GM18526 (cell line): ENCODE results near the gene ABHD18.

Experiments
- POLR2A ChIP-seq: IDR thresholded peaks from 3 replicates; pipeline ENCODE4 v1.6.1; 2011; ENCODE audit not compliant: insufficient read length; ENCODE audit errors: extremely low read depth

Gene ABHD18

DNA sequence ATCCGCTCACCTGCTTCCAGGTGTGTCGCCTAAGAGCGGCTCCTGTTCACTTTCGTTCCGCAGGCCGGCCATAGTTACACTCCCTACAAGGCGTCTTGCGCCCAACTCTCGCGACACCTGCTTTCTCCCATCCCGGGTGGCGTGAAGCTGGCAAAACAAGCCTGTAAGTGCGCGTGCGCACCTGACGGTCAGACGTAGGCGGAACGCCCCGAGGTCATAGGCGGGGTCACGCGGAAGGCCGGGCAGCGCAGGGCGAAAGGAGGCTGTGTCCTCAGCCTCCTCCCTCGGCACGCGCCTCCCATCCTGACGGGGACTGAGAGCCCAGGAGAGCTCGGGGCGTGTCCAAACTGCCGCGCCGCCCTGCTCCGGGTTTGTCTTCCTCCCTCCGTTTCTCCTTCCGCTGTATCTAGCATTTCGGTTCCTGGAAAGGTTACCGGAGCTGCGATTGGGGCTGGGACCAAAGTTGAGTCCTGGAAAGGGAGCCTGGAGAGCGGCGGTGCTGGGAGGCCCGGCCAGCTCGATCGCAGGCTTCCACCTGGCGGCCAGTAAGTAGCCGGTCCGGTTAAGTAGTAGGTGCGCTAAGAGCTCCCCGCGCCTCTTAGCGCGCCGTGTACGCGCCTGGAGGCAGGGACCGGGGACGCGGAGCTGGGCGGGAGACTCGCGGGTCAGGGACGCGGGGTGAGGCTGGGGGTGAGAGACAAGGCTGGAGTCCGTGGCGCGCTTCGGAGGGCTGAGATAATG lies at the start of gene ABHD18, which contains the start of gene MFSD8:
Gene ABHD18, plus strand, starts transcription at position 345 of the 741 bp plus-strand sequence. CDS start 17,550 bp downstream, outside the sequence.
Gene MFSD8, minus strand, starts transcription at position 112 of the 741 bp plus-strand sequence. Its CDS starts 40 bp downstream, at position 72.
- TF ChIP-seq POLR2A = peak; percentile 80

DNA sequence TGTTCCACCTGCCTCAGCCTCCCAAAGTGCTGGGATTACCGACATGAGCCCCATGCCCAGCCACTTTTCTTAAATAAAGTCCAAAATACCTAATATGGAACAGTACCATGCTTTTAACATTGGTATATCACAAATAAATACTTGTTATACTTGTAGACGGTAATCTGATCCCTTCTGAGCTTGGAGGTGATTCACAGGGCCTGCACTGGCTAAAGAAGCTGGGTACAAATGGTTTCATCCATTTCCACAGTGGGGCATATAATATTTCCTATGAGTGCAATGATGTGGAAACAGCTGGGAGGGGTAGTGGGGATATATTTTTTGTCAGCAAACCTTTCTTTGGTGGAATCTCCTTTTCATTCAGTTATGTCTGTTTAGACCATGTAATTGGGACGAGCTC lies 48.7 kb upstream of the ABHD18 start:
- TF ChIP-seq POLR2A = no peak

DNA sequence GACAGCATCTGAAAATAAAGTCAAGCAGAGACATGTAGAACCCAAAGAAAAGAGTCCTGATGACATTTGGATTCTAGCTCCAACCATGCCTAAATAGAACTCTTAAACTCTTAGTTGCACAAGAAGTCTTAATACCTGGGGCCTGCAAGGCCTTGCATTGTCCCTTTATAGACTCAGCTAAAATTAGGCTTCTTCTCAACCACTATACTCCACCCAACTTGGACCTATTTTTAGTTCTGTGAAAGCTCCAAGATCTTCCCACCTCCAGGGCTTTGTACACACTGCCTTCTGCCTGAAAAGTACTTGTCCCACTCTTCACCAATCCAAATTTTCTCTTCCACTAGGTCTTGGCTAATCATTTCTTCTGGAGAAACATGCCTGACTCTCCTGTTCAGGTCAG lies 48.1 kb upstream of the ABHD18 start:
- no peak for TF ChIP-seq POLR2A

DNA sequence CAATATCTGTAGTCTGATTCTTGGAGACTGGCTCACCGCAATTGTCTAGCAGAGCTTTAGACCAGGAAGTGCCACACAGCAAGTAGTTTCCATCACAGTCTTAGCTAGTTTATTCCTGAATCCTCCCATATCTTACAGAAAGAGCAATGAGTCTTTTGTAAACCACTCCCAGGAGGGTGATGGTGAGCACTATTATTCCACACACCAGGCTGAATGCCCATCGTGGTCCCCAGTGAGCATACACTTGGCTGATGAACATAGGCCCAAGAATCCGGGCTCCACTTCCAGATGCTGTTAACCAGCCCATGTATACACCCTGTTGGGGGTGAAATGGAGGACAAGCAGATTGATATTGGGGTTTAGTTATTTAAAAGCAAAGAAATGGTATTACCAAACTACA lies 44.7 kb upstream of the ABHD18 start:
- no peak for TF ChIP-seq POLR2A

DNA sequence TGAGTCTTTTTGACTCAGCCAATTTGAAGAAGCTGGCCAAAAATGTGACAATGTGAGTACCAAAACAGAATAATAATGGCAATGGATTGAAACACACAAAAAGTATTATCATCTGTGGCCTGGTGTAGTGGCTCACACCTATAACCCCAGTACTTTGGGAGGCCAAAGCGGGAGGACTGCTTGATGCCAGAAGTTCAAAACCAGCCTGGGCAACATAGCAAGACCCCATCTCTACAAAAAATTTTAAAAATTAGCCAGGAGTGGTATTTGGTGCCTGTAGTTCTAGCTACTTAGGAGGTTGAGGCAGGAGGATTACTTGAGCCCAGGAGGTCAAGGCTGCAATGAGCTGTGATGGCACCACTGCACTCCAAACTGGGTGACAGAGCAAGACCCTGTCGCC lies 43.0 kb upstream of the ABHD18 start:
- no peak for TF ChIP-seq POLR2A

DNA sequence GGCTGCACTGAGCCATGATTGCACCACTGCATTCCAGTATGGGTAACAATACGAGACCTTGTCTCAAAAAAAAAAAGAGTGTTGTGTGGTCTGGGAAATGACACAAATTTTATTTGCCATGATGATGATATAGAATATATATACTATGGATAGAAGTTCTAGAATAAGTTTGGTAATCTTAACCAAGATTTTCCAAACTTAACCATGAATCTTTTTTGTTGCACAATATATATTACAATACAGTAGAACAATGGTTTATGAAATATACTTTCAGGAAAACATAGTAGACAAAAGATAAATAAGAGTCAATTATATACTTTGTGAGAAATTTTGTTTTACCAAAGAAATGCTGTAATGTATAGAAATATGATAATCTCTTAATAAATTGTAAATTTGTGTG lies 35.0 kb upstream of the ABHD18 start:
- no peak for TF ChIP-seq POLR2A

DNA sequence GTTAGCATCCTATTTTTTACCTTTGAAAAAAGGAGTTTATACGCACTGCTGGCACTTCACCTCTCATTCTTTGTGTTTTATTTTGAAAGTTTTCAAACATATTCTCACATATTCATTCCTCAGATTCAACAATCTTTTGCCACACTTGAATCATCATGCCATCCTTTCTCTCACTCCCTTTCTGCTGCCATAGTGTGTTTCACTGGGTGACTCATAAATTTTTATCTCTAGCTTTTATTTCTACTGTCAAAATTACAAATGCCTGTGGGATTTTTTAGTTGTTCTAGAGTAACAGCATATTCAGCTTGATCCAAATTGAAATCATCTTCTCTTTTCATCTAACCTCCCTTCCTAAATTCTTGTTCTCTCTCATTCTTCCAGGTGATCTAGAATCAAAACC lies 28.2 kb upstream of the ABHD18 start:
- TF ChIP-seq POLR2A = no peak

DNA sequence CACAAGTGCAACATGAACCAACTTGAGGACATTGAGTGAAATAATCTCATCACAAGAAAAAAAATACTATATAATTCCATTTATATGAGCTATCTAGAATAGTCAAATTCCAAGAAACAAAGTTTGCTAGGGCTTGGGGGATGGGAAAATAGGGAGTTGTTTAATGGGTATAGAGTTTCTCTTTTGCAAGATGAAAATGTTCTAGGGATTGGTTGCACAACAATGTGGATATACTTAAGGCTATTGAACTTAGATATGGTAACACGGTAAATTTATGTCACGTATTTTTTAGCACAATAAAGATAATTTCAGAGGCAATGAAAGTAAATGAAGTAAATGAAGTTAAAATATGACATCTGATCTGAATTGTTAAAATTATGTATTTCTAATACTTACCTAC lies 8.1 kb upstream of the ABHD18 start:
- TF ChIP-seq POLR2A = no peak

DNA sequence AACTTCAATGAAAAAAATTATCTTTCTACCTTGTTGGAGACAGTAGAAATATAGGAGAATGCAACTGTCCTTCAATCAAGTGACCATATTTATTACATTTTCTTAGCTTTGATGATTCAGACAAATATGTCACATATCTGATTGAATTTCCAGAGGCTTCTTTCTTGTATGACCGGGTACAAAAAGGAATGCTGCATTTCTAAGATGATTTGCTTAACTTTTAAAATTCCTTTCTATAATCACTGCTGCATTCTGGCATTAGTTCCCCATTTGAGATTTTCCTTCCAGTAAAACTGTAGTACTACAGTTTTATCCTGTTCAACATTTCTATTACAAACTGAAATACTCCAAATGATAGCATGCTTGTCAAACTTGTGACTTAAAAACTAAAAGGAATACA lies 5.4 kb upstream of the ABHD18 start:
- TF ChIP-seq POLR2A = no peak

DNA sequence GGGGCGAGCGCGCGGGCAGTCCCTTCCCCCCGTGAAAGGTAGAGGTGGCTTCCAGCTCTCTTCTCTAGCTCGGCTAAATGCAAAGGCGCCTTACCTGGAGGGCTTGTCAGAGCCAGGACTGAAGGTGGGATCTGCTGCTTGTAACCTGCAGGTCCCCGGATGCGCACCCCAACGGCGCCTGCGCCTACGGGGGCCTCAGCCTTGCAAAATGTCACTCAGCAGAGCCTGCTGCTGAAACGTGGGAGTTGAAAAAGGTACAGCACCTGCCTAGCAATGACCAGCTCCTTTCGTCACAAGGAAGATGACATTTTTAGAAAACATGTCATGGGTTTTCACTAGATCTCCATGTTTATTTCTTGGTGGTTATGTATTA lies 583 bp downstream of the ABHD18 start:
- TF ChIP-seq POLR2A = no peak

DNA sequence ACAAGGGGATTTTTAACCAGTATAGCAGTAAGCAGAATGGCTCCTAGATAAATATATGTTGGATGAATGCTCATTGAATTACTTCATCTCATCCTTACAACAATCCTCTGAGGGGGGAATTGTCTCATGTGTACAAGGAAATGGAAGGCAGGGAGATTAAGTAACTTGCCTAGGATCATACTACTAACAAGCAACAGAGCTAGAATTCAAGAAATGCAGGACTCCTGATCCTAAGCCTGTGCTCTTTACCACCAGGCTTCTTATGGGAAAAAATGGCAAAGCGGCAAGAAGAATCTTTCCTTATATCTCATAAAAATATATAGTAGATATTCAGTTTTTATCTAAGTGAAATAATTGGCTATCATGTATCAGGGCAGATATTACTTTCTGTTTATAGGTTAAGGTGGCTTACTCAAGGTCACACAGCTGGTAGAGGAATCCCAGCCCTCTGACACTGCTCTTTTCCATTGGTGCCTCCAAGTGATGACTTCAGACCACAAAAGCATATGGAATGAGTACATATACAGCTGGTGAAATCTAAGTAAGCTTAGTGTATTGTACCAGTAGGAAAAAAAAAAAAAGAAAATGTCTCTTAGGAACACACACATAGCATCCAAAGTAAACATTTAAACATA lies 2.1 kb downstream of the ABHD18 start:
- TF ChIP-seq POLR2A = no peak

DNA sequence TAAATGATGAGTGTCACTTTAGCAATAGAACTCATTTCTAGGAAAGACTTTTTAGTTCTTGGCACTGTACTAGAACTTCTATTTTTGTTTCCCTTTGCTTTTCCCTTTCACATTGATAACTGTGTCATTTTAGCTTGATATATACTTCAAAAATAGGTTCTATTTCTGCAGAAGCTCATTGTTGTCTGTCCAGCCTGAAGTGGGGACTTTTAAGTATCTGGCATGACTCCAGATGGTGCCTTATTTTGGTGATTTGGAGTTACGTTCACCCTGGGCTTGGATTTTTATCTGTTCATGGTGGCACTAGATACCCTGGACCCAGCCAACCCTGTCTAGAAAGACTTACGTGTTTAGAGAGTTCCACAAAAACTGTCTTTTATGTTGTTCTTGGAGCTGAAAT lies 3.4 kb downstream of the ABHD18 start:
- TF ChIP-seq POLR2A = no peak

DNA sequence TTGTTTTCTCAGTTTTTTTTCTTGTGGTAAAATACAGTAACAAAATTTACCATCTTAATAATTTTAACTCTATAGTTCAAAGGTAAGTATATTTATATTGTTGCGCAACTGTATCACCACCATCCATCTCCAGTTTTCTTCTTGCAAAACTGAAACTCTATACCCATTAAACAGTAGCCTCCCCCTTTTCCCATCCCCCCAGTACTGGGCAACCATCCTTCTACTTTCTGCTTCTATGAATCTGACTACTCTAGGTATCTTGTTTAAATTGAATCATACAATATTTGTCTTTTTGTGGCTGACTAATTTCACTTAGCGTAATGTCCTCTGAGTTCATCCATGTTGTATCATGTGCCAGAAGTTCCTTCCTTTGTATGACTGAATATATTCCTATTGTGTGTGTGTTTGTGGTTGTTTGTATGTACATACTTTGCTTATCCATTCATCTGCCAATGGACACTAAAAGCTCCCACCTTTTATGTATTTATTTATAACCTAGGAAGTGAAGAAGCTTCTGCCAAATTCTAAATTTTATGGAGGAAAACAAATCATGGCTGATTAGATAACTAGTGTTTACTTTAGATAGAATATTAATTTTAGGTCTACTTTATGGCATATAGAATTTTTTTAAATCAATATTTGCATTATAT lies 10.0 kb downstream of the ABHD18 start:
- no peak for TF ChIP-seq POLR2A

DNA sequence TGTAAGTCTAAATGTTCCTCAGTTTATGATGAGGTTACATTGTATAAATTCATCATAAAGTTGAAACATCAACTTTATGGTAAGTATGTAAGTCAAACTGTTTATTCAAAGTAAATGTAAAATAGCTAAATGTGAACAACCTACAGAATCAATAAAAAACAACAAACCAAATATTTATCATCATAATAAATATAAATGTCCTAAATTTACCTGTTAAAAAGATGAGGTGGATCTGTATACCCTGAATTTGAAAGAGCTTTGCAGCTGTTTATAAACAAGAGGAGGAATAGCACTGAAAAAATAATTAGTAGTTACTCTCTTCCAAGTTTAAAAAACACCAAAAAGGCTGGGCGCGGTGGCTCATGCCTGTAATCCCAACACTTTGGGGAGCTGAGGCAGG lies 13.7 kb downstream of the ABHD18 start:
- no peak for TF ChIP-seq POLR2A

DNA sequence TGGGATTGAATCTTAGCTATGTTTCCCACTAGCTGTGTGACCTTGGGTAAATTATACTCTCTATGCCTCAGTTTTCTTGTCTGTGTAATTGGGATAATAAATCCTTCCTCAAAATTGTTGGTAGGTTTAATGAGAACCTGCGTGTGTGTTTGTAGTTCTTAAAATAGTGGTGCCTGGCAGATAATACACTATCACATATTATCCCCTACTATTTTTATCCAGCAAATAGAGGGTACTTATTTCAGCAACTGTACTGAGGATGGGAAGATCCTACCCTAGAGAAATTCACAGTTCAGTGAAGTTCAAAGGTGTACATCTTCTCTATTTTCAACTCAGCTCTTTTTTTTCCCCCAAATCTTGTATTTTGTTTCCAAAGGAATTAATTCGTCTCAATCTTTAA lies 17.2 kb downstream of the ABHD18 start:
- no peak for TF ChIP-seq POLR2A

DNA sequence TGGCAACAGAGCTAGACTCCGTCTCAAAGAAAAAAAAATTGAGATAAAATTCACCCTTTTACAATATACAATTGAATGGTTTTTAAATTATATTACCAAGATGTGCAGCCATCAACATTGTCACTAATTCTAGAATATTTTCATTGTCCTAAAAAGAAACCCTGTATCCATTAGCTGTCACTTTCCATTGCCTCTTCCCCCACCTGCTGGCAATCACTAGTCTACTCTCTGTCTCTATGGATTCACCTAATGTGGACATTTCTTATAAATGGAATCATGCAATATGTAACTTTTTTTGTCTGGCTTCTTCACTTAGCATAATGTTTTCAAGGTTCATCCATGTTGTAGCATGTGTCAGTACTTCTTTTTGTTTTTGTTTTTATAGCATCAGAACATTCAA lies 20.8 kb downstream of the ABHD18 start:
- TF ChIP-seq POLR2A = no peak
